ENCODE results near the gene DMRT2.

Gene DMRT2

GRCh38 chr9:1047591-1048230 is 2.4 kb upstream of the DMRT2 start:
- DNase-seq = no peak

- no peak for DNase-seq
These were observed 1.9 kb upstream of the DMRT2 start for GRCh38 chr9:1048231-1048619.

DNA sequence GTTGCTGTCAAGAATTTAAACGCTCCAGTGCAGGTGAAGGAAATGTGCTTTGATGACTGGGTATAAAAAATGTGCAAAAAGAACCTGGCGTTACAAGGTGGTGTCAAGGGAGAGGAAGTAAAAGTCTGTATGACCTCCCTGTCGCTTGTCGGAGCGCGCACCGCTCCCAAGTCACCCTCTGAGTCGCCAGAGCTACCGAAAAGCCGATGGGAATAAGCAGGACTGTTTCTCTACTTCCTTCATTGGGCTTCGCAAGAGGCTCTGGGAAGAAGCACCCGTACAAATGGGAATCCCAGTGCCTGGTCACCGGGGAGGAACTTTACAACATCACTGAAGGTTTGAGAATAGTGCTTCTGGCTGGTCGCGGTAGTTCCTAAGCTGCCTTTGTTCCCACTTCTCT is 1.3 kb upstream of the DMRT2 start:
- DNase-seq = no peak

DNA sequence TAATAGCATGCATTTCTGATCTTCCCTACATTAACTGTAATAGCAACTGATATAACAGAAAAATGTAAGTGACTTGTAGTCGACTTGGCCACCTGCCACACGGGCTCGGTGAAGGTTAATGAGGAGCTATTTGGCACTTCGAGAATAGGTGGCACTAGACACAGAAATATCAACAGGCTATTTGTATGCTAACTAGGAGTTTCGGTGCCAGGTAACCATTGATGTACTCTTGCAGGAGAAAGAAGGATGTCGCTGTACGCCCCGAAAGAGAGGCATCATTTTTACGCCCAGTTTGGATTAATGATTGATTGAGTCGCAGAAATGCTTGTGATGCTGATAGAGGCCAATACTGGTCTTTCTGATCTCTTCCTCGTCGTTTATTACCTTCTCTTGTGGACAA is 516 bp upstream of the DMRT2 start:
- no peak for DNase-seq

DNA sequence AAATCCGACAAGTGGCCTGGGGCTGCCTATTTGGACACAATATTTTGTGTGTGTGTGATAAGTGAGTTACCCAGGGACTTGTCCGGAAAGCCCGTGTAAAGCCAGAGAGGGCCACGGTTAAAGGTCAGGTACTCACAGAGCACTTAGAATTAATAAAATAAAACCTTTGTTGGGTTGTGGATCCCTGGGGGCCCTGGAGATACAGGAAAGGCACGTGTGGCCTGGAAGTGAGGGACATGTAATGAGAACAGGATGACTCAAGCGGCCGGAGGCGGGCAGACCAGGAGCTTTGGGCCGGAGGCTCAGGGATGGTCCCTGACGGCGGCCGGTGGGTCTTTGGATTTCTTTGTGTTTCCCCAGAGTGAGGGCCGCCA is 1.0 kb downstream of the DMRT2 start:
- DNase-seq = no peak

DNA sequence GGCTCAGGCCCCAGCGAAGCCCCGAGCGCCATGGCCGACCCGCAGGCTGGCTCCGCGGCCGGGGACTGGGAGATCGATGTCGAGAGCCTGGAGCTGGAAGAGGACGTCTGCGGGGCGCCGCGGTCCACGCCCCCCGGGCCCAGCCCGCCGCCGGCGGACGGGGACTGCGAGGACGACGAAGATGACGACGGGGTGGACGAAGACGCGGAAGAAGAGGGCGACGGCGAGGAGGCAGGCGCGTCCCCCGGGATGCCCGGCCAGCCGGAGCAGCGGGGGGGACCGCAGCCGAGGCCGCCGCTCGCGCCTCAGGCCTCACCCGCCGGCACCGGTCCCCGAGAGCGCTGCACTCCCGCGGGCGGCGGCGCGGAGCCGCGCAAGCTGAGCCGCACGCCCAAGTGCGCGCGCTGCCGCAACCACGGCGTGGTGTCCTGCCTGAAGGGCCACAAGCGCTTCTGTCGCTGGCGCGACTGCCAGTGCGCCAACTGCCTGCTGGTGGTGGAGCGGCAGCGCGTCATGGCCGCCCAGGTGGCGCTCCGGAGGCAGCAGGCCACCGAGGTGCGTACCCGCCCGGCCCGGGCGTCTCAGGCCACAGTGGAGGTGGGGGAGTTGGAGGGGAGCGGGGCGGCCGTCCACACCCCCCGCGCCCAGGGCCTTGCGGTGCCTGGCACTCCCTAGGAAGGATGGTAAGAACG is 1.6 kb downstream of the DMRT2 start:
- DNase-seq = peak; percentile 24

GRCh38 chr9:1052365-1053281 is 2.5 kb downstream of the DMRT2 start:
- no peak for DNase-seq

GRCh38 chr9:1053282-1053621 is 3.1 kb downstream of the DMRT2 start:
- DNase-seq = no peak

DNA sequence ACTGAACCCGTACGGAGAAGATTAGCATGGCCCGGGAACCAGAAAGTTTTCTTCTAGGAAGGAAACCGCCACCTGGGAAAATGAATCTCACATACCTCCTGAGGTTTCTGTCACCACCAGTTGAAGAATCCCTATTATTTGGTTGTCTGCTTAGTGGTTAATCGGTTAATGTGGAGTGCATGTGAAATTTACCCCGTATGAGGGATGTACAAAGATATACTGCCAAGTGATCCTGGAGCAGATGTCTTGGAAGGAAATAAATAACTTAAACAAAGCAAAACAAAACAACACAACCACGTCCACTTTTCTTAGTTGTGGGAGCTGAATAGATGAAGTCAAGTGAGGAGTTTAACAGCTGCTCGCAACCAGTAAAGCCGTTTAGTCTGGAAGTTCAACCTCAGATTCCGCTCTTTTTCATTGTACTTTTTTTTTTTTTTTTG is 3.8 kb downstream of the DMRT2 start:
- DNase-seq = no peak

DNA sequence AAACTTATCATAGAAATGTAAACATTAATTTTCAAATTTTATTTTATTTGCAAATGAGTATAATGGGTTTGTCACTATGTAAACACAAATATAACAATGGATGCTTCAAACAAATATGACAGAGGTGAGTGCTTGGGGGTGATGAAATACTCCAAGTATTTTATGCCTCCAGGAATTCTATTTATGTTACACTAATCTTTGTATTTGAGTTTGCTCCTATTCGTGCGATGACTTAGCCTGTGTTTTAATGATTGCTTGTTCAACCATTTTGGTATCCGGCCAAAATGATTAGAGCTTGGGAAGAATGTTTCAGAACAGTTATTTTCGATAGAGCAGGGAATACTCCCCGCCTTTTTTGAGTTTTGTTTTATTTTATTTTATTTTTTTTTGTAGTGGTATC is 5.0 kb downstream of the DMRT2 start:
- DNase-seq = no peak

DNA sequence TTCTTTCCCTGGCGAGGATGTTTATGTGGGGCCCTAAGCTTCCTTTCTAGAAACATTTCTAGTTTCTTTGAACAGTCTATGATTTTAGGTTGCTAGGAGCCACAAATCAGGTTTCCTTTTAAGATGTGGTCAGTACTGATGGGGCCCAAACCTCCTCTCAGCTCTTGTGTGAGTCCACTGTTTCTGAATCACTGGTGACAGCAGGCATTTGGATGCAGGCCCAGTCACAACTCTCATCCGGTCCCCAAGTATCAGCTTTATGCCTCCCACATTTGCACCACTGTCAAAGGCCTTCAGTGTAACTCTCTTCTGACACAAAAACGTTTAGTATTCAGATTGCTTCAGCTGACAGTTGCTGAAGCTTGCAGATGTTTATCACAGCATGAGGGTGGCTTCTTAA is 7.8 kb downstream of the DMRT2 start:
- DNase-seq = no peak

DNA sequence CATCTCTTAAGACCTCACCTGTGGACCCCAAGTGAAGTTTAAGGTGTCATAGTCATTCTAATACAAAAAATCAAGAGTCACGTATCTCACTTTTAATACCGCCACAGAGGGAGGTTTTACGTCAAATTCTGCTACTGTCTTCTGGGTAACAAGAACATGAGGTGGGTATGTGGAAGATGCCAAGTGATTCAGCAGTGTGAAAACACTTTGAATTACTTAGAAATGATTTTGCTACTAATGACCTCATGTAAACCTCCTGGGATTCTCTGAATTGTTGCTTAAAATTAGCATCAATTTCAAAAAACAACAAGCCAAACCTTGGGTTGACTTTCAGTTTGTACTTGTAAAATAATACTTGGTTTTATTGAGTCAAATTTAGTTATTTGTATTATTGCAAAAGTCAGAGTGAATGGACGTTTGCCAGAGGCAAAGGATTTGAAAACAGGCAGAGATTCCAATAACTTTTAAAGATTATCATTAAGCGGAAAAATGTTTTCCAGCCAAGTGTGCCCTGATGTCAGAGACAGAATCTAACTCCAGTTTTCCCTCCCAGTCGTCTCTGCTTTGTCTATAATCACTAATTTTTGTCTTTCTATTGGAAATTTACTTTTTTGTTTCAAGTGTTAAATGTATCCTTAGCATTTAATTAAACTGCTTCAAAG is 8.8 kb downstream of the DMRT2 start:
- DNase-seq = no peak

DNA sequence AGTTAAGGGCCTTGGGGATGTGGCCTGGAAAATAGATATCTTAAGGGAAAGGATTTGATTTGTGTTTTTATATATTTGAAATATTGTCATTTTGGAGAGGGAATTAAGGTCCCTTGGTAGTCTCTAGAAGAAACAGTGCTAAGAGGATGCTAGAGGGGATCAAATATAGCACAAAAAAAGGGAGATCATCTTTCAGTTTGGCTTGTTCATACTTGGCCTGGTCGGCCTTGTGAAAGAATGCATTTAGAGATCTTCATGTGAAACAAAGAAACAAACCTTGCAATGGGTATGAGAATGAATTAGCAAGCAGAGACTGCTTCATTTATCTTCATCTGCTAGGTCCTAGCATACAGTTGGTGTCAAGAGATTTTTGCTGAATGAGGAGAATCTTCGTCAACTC is 15.0 kb downstream of the DMRT2 start:
- DNase-seq = no peak

- no peak for DNase-seq
These were observed 20.5 kb downstream of the DMRT2 start for GRCh38 chr9:1070692-1071091.

GRCh38 chr9:1071730-1072129 is 21.6 kb downstream of the DMRT2 start:
- no peak for DNase-seq

GRCh38 chr9:1073497-1073896 is 23.3 kb downstream of the DMRT2 start:
- DNase-seq = no peak

DNA sequence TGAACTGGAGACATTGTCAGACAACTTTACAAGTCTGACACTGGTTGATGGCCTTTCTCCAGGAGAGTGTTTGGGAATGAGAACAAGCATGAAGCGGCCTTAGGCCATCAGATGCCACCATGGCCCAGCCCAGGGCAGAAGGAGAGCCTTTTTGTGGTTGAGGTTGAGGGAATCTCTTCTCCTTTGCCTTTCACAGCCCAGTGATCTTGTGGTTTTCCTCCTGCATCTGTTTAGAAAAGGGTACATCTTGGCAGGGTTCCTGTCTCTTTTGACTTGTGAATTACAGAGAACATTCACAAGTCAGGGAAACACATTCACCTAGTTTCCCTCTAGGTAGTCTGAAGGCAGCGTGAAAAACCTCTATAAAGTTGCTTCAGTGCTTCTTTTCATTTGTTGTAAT is 27.5 kb downstream of the DMRT2 start:
- no peak for DNase-seq

- DNase-seq = peak; percentile 2
These were observed 33.3 kb downstream of the DMRT2 start for GRCh38 chr9:1083325-1083913.

- no peak for DNase-seq
These were observed 34.9 kb downstream of the DMRT2 start for GRCh38 chr9:1085086-1085485.

GRCh38 chr9:1086517-1086916 is 36.4 kb downstream of the DMRT2 start:
- no peak for DNase-seq

- DNase-seq = no peak
These were observed 37.1 kb downstream of the DMRT2 start for GRCh38 chr9:1087120-1087881.

GRCh38 chr9:1094749-1095148 is 44.6 kb downstream of the DMRT2 start:
- DNase-seq = no peak
